IPS DF 6.9 (cell line): ENCODE data around the gene DDAH1.
A peak's percentile ranks its signal among the peaks of the same experiment; 100 is the strongest.
"Not testable (repeated sequence)": the region's sequence is repeated elsewhere in the genome, so short reads cannot be mapped to it uniquely, and the experiment has no call there.

Experiments used
- DNase-seq: peaks from one replicate; pipeline ENCODE4 v3.0.0-alpha.2; 2013; ENCODE audit warnings: low read depth, low spot score
- H3K27ac ChIP-seq: one replicate; pipeline ENCODE4 v1.5.1; 2013; ENCODE audit warnings: low read length, control low read depth
- H3K27me3 ChIP-seq: 2 replicates; pipeline ENCODE4 v1.6.1; 2013; ENCODE audit warnings: mild to moderate bottlenecking, low read length; ENCODE audit not compliant: control insufficient read depth, insufficient read depth
- H3K36me3 ChIP-seq: 2 replicates; pipeline ENCODE4 v1.6.1; 2013; ENCODE audit warnings: low read length; ENCODE audit not compliant: control insufficient read depth, insufficient read depth
- H3K4me1 ChIP-seq: 2 replicates; pipeline ENCODE4 v1.6.1; 2013; ENCODE audit warnings: low read length; ENCODE audit not compliant: control insufficient read depth, insufficient read depth
- H3K4me3 ChIP-seq: 2 replicates; pipeline ENCODE4 v1.5.1; 2013; ENCODE audit warnings: mild to moderate bottlenecking, low read length
- H3K9me3 ChIP-seq: 2 replicates; pipeline ENCODE4 v1.6.1; 2013; ENCODE audit warnings: low read length, inconsistent platforms; ENCODE audit not compliant: control insufficient read depth, insufficient read depth
- WGBS: extraction: QIAGEN DNeasy Blood & Tissue Kit; methylation state at CpG from one replicate; pipeline ENCODE4 v1.1.7; 2013; ENCODE audit warnings: mixed read lengths, missing lambda C conversion rate; ENCODE audit not compliant: insufficient read length, insufficient coverage; 5-methylcytosine and 5-hydroxymethylcytosine counted together

Gene DDAH1

DNA sequence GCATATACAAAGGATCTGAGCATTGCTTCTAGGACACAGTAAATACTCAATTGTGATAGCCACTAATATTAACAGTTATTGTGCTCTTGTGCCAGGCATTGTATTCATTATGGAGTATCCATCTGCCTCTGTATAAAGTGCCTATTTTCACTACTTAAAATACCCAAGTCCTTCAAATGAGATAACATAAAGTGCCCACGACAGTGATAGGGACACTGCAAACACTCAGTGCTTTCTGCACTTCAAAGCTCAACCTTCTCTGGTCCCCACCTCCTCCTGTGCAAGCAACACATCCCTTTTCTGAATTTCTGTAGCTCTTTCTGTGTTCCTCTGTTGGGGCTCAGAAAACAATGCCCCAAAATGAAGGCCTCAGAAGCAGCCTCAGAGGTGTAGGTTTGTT, 6.6 kb upstream of the DDAH1 start:
- WGBS = no CpG with 5 or more reads among the region's 1 CpG
- Histone ChIP-seq H3K4me3 (no peak overlapping the region), H3K36me3 (no peaks in the 10 kb centered on the region), H3K27ac (no peak overlapping the region), H3K4me1 (no peaks in the 10 kb centered on the region), H3K27me3 (no peaks in the 10 kb centered on the region), H3K9me3 (no peaks in the 10 kb centered on the region)
- DNase-seq = no peak

DNA sequence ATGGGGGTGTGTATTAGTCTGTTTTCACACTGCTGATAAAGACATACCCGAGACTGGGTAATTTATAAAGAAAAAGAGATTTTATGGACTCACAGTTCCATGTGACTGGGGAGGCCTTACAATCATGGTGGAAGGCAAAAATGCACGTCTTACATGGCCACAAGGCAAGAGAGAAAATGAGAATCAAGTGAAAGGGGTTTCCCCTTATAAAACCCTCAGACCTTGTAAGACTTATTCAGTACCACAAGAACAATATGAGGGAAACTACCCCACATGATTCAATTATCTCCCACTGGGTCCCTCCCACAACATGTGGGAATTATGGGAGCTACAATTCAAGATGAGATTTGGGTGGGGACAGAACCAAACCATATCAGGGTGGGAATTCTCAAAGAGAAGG, 5.2 kb upstream of the DDAH1 start:
- not testable (repeated sequence) for H3K27ac ChIP-seq, H3K4me1 ChIP-seq, H3K27me3 ChIP-seq, H3K4me3 ChIP-seq, H3K36me3 ChIP-seq, DNase-seq, H3K9me3 ChIP-seq
- no CpG with 5 or more reads among the region's 2 CpGs for WGBS

GRCh38 chr1:85467929-85468540, 3.1 kb upstream of the DDAH1 start:
- no peak for DNase-seq

GRCh38 chr1:85467036-85467435, 2.1 kb upstream of the DDAH1 start:
- Histone ChIP-seq H3K27ac (no peak overlapping the region), H3K4me1 (peaks cover 2% of the 10 kb centered on the region; the same call in 1 of the 2 replicates), H3K36me3 (no peaks in the 10 kb centered on the region), H3K4me3 (no peak overlapping the region), H3K9me3 (no peaks in the 10 kb centered on the region), H3K27me3 (peaks cover 3% of the 10 kb centered on the region; the same call in 1 of the 2 replicates)
- no peak for DNase-seq
- whole genome bisulfite sequencing = no CpG with 5 or more reads among the region's 5 CpGs

More at GRCh38 chr1:85467929-85468540, 3.1 kb upstream of the DDAH1 start:
- no peak overlapping the region for H3K27ac ChIP-seq
- H3K4me1 ChIP-seq = peaks cover 2% of the 10 kb centered on the region; the same call in 1 of the 2 replicates
- H3K4me3 ChIP-seq = no peak overlapping the region
- WGBS = no CpG with 5 or more reads among the region's 3 CpGs
- H3K9me3 ChIP-seq = no peaks in the 10 kb centered on the region
- peaks cover 3% of the 10 kb centered on the region; the same call in 1 of the 2 replicates for H3K27me3 ChIP-seq
- H3K36me3 ChIP-seq = no peaks in the 10 kb centered on the region

DNA sequence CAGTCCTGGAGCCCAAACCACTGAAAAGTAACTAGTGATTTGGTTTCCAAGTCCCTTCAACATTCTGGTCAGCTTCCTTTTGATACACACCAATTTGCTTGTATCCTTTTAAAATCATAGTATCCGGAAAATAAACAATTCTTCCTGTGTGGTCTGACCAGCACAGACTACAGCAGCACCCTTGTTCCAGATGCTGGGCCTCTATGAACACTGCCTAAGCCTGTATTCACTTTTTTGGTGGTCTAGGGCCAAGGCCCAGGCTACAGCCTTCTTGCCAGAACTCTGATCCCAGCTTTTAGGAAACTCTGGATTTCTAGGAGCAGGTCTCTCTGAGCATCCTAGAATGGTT, 801 bp upstream of the DDAH1 start:
- H3K4me1 ChIP-seq = peaks cover 2% of the 10 kb centered on the region; the same call in 1 of the 2 replicates
- no peaks in the 10 kb centered on the region for H3K9me3 ChIP-seq
- no peak for DNase-seq
- no peak overlapping the region for H3K27ac ChIP-seq
- no peaks in the 10 kb centered on the region for H3K36me3 ChIP-seq
- no peak overlapping the region for H3K4me3 ChIP-seq
- WGBS = no CpG with 5 or more reads among the region's 1 CpG
- H3K27me3 ChIP-seq = peaks cover 3% of the 10 kb centered on the region; the same call in 1 of the 2 replicates

- peaks cover 2% of the 10 kb centered on the region; the same call in 1 of the 2 replicates for H3K4me1 ChIP-seq
- no peak for DNase-seq
- no peaks in the 10 kb centered on the region for H3K9me3 ChIP-seq
- peaks cover 3% of the 10 kb centered on the region; the same call in 1 of the 2 replicates for H3K27me3 ChIP-seq
- H3K27ac ChIP-seq = no peak overlapping the region
- H3K4me3 ChIP-seq = peak overlapping the region; percentile 85; the same call in 1 of the 2 replicates
- WGBS = no CpG with 5 or more reads among the region's 72 CpGs
- no peaks in the 10 kb centered on the region for H3K36me3 ChIP-seq
These were observed 361 bp downstream of the DDAH1 start for GRCh38 chr1:85464497-85465098.

- Histone ChIP-seq H3K4me3 (peak overlapping the region; percentile 85; the same call in 1 of the 2 replicates), H3K9me3 (no peaks in the 10 kb centered on the region), H3K4me1 (peaks cover 2% of the 10 kb centered on the region; the same call in 1 of the 2 replicates), H3K27ac (no peak overlapping the region), H3K36me3 (no peaks in the 10 kb centered on the region), H3K27me3 (peaks cover 3% of the 10 kb centered on the region; the same call in 1 of the 2 replicates)
- no peak for DNase-seq
- WGBS = no CpG with 5 or more reads among the region's 26 CpGs
These were observed 1.0 kb downstream of the DDAH1 start for GRCh38 chr1:85463731-85464496.

GRCh38 chr1:85462931-85463649, 1.9 kb downstream of the DDAH1 start:
- DNase-seq = no peak
- no CpG with 5 or more reads among the region's 4 CpGs for WGBS
- Histone ChIP-seq H3K27ac (no peak overlapping the region), H3K27me3 (peaks cover 3% of the 10 kb centered on the region; the same call in 1 of the 2 replicates), H3K4me3 (no peak overlapping the region), H3K36me3 (no peaks in the 10 kb centered on the region), H3K4me1 (peaks cover 2% of the 10 kb centered on the region; the same call in 1 of the 2 replicates), H3K9me3 (no peaks in the 10 kb centered on the region)

GRCh38 chr1:85461216-85461918, 3.6 kb downstream of the DDAH1 start:
- no peak for DNase-seq
- Histone ChIP-seq H3K27me3 (peaks cover 3% of the 10 kb centered on the region; the same call in 1 of the 2 replicates), H3K36me3 (no peaks in the 10 kb centered on the region), H3K4me3 (no peak overlapping the region), H3K27ac (no peak overlapping the region), H3K4me1 (peaks cover 2% of the 10 kb centered on the region; the same call in 1 of the 2 replicates), H3K9me3 (no peaks in the 10 kb centered on the region)
- 100% methylated on average over 3 of the region's 5 CpGs for WGBS
